Astrocyte (in vitro differentiated cells and primary cell): ENCODE results near the gene KCNMB2. TPM values are rescaled to one million over a fixed set of nuclear protein-coding genes. Genes with fewer than 3 reads are reported as not detected.

Source experiments
- DNase-seq: peaks from one replicate; pipeline ENCODE4 v3.0.0-alpha.2; 2010; ENCODE audit warnings: low read depth
- FAIRE-seq: peaks from 2 replicates; lab custom pipeline; 2011; peaks lifted over from hg19 to GRCh38; lab: Jason Lieb, UNC
- H2AFZ ChIP-seq: 2 replicates; pipeline ENCODE4 v1.6.0; 2012; ENCODE audit warnings: low read depth, low read length, inconsistent platforms
- H3K27ac ChIP-seq: 2 replicates; pipeline ENCODE4 v1.5.1; 2011; ENCODE audit warnings: low read depth, low read length, inconsistent platforms
- H3K27me3 ChIP-seq: 2 replicates; pipeline ENCODE4 v1.6.0; 2011; ENCODE audit warnings: low read length, inconsistent platforms; ENCODE audit not compliant: insufficient read depth
- H3K36me3 ChIP-seq: 2 replicates; pipeline ENCODE4 v1.5.1; 2011; ENCODE audit warnings: low read length, inconsistent platforms; ENCODE audit not compliant: insufficient read depth
- H3K4me1 ChIP-seq: 2 replicates; pipeline ENCODE4 v1.5.1; 2011; ENCODE audit warnings: low read length, inconsistent platforms; ENCODE audit not compliant: insufficient read depth
- H3K4me2 ChIP-seq: 2 replicates; pipeline ENCODE4 v1.6.0; 2012; ENCODE audit warnings: low read length, inconsistent platforms
- H3K4me3 ChIP-seq: 2 replicates; pipeline ENCODE4 v1.5.1; 2011; ENCODE audit warnings: low read depth, mild to moderate bottlenecking, low read length, inconsistent platforms; ENCODE audit not compliant: insufficient read depth
- H3K79me2 ChIP-seq: 2 replicates; pipeline ENCODE4 v1.6.0; 2012; ENCODE audit warnings: mild to moderate bottlenecking, low read length, inconsistent platforms; ENCODE audit not compliant: insufficient read depth
- H3K9ac ChIP-seq: 2 replicates; pipeline ENCODE4 v1.6.0; 2012; ENCODE audit warnings: mild to moderate bottlenecking, low read length, inconsistent platforms
- H3K9me3 ChIP-seq: 2 replicates; pipeline ENCODE4 v1.5.1; 2012; ENCODE audit warnings: low read depth, mild to moderate bottlenecking, low read length, inconsistent platforms; ENCODE audit not compliant: insufficient read depth
- H4K20me1 ChIP-seq: 2 replicates; pipeline ENCODE4 v1.6.0; 2012; ENCODE audit warnings: low read length, inconsistent platforms; ENCODE audit not compliant: insufficient read depth
- H3K27ac Mint-ChIP-seq: one replicate; pipeline ENCODE4 v1.8.0; 2021; ENCODE audit warnings: mild to moderate bottlenecking, mixed read lengths; ENCODE audit not compliant: unreplicated experiment
- H3K27me3 Mint-ChIP-seq: one replicate; pipeline ENCODE4 v1.8.0; 2021; ENCODE audit warnings: low read depth, mixed read lengths; ENCODE audit not compliant: unreplicated experiment
- H3K36me3 Mint-ChIP-seq: one replicate; pipeline ENCODE4 v1.8.0; 2021; ENCODE audit warnings: low read depth, mixed read lengths; ENCODE audit not compliant: unreplicated experiment
- H3K4me1 Mint-ChIP-seq: one replicate; pipeline ENCODE4 v1.8.0; 2021; ENCODE audit warnings: low read depth, mixed read lengths; ENCODE audit not compliant: unreplicated experiment
- H3K4me3 Mint-ChIP-seq: one replicate; pipeline ENCODE4 v1.8.0; 2021; ENCODE audit warnings: mild to moderate bottlenecking, moderate library complexity, mixed read lengths; ENCODE audit not compliant: unreplicated experiment
- H3K9me3 Mint-ChIP-seq: one replicate; pipeline ENCODE4 v1.8.0; 2021; ENCODE audit warnings: mild to moderate bottlenecking, mixed read lengths; ENCODE audit not compliant: unreplicated experiment
- EZH2 ChIP-seq: IDR thresholded peaks from 2 replicates; pipeline ENCODE4 v1.6.1; 2012; ENCODE audit warnings: mild to moderate bottlenecking, low read length, inconsistent platforms; ENCODE audit not compliant: insufficient read depth
- total RNA-seq: library from RNA; stranded (reverse); gene quantifications from 2 replicates; pipeline ENCODE4 v1.2.1, GENCODE V29; 2021
- TF ChIP-seq, protein P1 (sequence below): IDR thresholded peaks from 2 replicates; pipeline ENCODE4 v1.5.1; 2011; ENCODE audit warnings: low read depth, mild to moderate bottlenecking, inconsistent platforms, low read length, moderate library complexity; ENCODE audit not compliant: insufficient read depth

Gene KCNMB2
- total RNA-seq, 1 donor from 2014 or later = not detected

DNA sequence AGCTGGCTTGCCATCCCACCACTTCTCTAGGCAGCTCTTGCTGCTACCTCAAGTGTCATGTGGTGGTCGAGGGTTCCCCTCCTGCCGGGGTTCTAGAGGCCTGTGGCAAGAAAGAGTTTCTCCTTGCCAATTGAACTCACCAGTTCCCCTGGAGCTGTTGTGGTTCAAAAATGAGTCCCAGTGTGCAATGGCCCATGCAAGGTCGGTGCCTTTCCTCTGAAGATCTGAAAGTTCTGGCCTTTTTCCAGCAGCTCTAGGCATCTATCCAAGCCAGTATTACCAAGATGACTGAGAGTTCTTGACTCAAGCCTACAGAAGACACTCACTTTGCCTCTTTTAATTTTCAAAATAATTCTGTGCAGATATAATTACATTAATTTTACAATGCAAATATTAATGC, 163.6 kb downstream of the KCNMB2 start:
- no peak overlapping the region for H2AFZ ChIP-seq
- no peak for FAIRE-seq
- H3K4me1 Mint-ChIP-seq = peaks cover 3% of the 10 kb centered on the region
- H3K9ac ChIP-seq = no peak overlapping the region
- H3K36me3 Mint-ChIP-seq = no peaks in the 10 kb centered on the region
- H3K9me3 Mint-ChIP-seq = peaks cover 9% of the 10 kb centered on the region
- H3K27me3 ChIP-seq = no peaks in the 10 kb centered on the region
- peaks cover under 1% of the 10 kb centered on the region for H3K9me3 ChIP-seq
- no peak overlapping the region for H3K4me3 Mint-ChIP-seq
- no peaks in the 10 kb centered on the region for H3K36me3 ChIP-seq
- no peaks in the 10 kb centered on the region for H3K27me3 Mint-ChIP-seq
- H3K4me3 ChIP-seq = no peak overlapping the region
- no peak overlapping the region for H3K27ac ChIP-seq
- TF ChIP-seq EZH2 = no peak
- TF ChIP-seq, protein P1, sequence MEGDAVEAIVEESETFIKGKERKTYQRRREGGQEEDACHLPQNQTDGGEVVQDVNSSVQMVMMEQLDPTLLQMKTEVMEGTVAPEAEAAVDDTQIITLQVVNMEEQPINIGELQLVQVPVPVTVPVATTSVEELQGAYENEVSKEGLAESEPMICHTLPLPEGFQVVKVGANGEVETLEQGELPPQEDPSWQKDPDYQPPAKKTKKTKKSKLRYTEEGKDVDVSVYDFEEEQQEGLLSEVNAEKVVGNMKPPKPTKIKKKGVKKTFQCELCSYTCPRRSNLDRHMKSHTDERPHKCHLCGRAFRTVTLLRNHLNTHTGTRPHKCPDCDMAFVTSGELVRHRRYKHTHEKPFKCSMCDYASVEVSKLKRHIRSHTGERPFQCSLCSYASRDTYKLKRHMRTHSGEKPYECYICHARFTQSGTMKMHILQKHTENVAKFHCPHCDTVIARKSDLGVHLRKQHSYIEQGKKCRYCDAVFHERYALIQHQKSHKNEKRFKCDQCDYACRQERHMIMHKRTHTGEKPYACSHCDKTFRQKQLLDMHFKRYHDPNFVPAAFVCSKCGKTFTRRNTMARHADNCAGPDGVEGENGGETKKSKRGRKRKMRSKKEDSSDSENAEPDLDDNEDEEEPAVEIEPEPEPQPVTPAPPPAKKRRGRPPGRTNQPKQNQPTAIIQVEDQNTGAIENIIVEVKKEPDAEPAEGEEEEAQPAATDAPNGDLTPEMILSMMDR = no peak
- no peaks in the 10 kb centered on the region for H4K20me1 ChIP-seq
- no peaks in the 10 kb centered on the region for H3K79me2 ChIP-seq
- peak; percentile 0 for DNase-seq
- peaks cover 9% of the 10 kb centered on the region for H3K4me1 ChIP-seq
- no peak overlapping the region for H3K27ac Mint-ChIP-seq
- no peak overlapping the region for H3K4me2 ChIP-seq

DNA sequence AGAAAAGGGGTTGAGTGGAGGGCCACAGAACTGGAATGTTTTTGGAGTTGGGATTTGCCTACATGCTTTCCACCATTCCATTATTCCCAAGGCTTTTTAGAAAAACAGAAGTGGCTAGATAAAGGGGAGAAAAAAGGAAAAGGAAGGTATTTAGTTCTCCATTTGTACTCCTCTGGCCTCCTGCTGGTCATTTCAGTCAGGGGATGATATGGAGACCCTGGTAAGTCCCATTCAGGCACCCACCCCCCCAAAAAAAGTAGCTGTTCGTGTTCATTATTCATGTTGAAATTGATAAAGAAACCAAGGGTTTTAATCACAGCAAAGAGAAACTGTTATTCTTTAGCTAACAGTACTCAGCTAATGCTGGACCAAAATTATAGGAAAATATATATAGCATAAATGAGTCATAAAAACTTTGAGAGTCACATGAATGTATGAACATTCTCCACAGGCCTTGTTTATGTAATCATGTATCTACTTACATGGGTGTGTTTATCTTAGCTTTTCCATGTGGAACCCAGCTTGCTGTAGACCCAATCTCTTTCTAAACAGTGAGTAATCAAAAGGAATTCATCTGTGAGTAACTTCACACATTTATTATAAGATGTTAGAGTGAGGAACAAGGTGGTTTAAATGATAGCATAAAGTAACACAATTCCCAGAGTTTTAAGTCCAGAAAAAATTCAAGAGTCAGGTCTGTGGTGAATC, 167.2 kb downstream of the KCNMB2 start:
- H3K36me3 Mint-ChIP-seq = no peaks in the 10 kb centered on the region
- no peak overlapping the region for H3K27ac Mint-ChIP-seq
- peaks cover 17% of the 10 kb centered on the region for H3K4me1 ChIP-seq
- TF ChIP-seq, protein P1 = peak; percentile 17
- TF ChIP-seq EZH2 = no peak
- peak overlapping the region; percentile 59 for H3K27ac ChIP-seq
- no peak overlapping the region for H2AFZ ChIP-seq
- no peaks in the 10 kb centered on the region for H4K20me1 ChIP-seq
- no peak overlapping the region for H3K4me3 Mint-ChIP-seq
- no peaks in the 10 kb centered on the region for H3K9me3 Mint-ChIP-seq
- peaks cover 8% of the 10 kb centered on the region for H3K4me1 Mint-ChIP-seq
- FAIRE-seq = no peak
- peak; percentile 76 for DNase-seq
- H3K27me3 ChIP-seq = no peaks in the 10 kb centered on the region
- H3K27me3 Mint-ChIP-seq = no peaks in the 10 kb centered on the region
- no peak overlapping the region for H3K4me3 ChIP-seq
- no peaks in the 10 kb centered on the region for H3K9me3 ChIP-seq
- H3K36me3 ChIP-seq = no peaks in the 10 kb centered on the region
- no peak overlapping the region for H3K9ac ChIP-seq
- peak overlapping the region; percentile 51 for H3K4me2 ChIP-seq
- no peaks in the 10 kb centered on the region for H3K79me2 ChIP-seq

DNA sequence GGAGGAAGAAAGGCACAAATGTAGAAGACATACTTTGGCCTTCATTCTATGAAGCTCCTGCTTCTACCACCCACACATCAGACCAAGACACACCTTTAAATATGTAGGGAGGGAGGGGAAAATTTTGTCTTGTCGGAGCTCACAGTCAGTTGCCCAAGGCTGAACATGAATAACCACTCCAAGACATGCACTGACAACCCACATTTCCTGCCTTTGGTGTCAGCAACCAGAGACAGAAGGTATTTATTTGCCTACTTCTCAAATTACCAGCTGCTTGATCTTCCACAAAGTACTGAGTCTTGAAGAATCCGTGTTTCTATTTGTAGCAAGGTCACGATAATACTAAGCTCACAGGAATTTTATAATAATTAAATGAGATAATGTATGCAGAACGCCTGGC, 169.7 kb downstream of the KCNMB2 start:
- H3K36me3 Mint-ChIP-seq = no peaks in the 10 kb centered on the region
- TF ChIP-seq EZH2 = no peak
- TF ChIP-seq, protein P1 = no peak
- H3K27ac Mint-ChIP-seq = no peak overlapping the region
- H3K4me1 Mint-ChIP-seq = peaks cover 8% of the 10 kb centered on the region
- H3K4me2 ChIP-seq = peak overlapping the region; percentile 45
- no peak for FAIRE-seq
- H3K9me3 ChIP-seq = no peaks in the 10 kb centered on the region
- H2AFZ ChIP-seq = no peak overlapping the region
- H3K36me3 ChIP-seq = no peaks in the 10 kb centered on the region
- H3K27me3 ChIP-seq = no peaks in the 10 kb centered on the region
- H3K9me3 Mint-ChIP-seq = no peaks in the 10 kb centered on the region
- no peak overlapping the region for H3K4me3 Mint-ChIP-seq
- no peaks in the 10 kb centered on the region for H3K27me3 Mint-ChIP-seq
- no peak overlapping the region for H3K4me3 ChIP-seq
- H3K27ac ChIP-seq = no peak overlapping the region
- peaks cover 17% of the 10 kb centered on the region for H3K4me1 ChIP-seq
- H3K79me2 ChIP-seq = no peaks in the 10 kb centered on the region
- H4K20me1 ChIP-seq = no peaks in the 10 kb centered on the region
- no peak overlapping the region for H3K9ac ChIP-seq
- peak; percentile 18 for DNase-seq
